KOPT-K1 (cell line): ENCODE results near the gene GGACT.
"Not testable (repeated sequence)": the region's sequence is repeated elsewhere in the genome, so short reads cannot be mapped to it uniquely, and the experiment has no call there.

Experiments
- H3K27ac ChIP-seq: fragments of 200-600 bp; sonication (generic); 2 replicates; pipeline ENCODE4 v1.5.1; 2016; ENCODE audit warnings: antibody characterized with exemption, mild to moderate bottlenecking, low read depth, low read length; ENCODE audit not compliant: poor library complexity, severe bottlenecking
- H3K36me3 ChIP-seq: fragments of 200-600 bp; sonication (generic); 2 replicates; pipeline ENCODE4 v1.5.1; 2017; ENCODE audit warnings: antibody characterized with exemption, mild to moderate bottlenecking, low read length, moderate library complexity; ENCODE audit not compliant: insufficient read depth
- H3K9me3 ChIP-seq: fragments of 200-600 bp; sonication (generic); 2 replicates; pipeline ENCODE4 v1.5.1; 2017; ENCODE audit warnings: antibody characterized with exemption, low read length, mild to moderate bottlenecking; ENCODE audit not compliant: insufficient read depth, poor library complexity, severe bottlenecking

GGACT gene

DNA sequence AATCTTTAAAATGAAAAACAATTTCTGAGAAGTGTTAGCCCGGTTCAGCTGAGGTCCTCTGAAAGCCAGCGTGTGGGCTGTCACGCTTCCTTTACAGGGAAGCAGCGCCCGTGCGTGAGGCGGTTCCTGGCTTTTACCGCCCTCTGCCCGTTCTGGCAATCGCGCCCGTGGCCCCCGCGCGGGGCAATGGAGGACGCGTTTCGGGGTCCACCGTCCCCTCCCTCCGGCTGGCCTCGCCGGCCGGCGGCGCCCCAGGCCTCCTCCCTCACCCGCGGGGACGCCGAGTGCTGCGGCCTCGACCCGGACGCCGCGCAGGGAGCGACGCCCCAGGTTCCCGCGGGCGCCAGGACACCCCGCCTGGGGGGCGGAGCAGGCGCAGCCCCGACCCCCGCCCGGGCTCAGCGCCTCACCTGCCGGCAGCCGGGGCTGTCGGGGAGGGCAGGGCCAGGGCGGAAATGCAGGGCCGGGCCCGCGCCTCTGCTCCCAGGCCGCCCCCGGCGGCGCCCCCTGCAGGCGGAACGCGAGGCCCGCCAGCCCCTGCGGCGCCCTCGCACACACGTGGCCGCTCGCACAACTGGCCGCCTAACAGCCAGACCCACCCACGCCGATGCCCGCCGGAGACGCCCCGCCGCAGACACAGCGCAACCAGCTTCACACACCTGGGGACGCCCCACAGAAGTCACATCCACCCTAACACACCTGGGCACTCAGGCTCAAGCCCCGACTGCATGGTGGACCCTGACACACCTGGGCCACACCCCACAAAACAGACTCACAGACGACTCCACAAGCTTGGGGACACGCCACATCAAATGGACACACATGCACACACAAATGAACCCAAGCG, at the start of gene GGACT:
TSS of gene GGACT (minus strand) at position 459 of the 847 bp plus-strand sequence. CDS start 56,198 bp downstream, outside the sequence.
- H3K9me3 ChIP-seq, result no peaks in the 10 kb centered on the region
- H3K27ac ChIP-seq, result peak within 1 kb of the TSS; percentile 75
- H3K36me3 ChIP-seq, result no peaks in the 10 kb centered on the region

DNA sequence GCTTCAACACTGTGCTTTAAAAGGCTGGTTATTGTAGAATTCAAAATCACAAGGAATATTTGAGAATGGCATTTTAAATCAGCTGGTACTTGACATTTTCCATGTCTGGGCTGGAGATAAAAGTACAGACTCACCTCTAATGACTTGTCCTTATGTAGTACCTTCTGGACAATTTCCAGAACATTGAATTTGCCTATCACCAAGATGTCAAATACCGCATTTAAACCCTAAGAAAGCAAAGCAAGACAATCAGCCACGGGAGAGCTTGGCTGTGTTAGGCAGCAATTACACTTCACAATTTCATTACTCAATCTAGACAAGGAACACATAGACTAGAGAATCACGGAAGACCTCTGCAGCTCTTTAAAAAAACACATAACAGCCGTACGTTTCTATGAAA, 49.2 kb upstream of the GGACT start:
- no peaks in the 10 kb centered on the region for H3K9me3 ChIP-seq
- H3K36me3 ChIP-seq, result peaks cover 97% of the 10 kb centered on the region
- no peak overlapping the region for H3K27ac ChIP-seq

GRCh38 chr13:100637380-100637779, 48.8 kb upstream of the GGACT start:
- Histone ChIP-seq H3K27ac (no peak overlapping the region), H3K36me3 (peaks cover 94% of the 10 kb centered on the region), H3K9me3 (no peaks in the 10 kb centered on the region)

GRCh38 chr13:100636441-100636840, 47.9 kb upstream of the GGACT start:
- H3K27ac ChIP-seq, result no peak overlapping the region
- H3K36me3 ChIP-seq, result peaks cover 91% of the 10 kb centered on the region
- no peaks in the 10 kb centered on the region for H3K9me3 ChIP-seq

DNA sequence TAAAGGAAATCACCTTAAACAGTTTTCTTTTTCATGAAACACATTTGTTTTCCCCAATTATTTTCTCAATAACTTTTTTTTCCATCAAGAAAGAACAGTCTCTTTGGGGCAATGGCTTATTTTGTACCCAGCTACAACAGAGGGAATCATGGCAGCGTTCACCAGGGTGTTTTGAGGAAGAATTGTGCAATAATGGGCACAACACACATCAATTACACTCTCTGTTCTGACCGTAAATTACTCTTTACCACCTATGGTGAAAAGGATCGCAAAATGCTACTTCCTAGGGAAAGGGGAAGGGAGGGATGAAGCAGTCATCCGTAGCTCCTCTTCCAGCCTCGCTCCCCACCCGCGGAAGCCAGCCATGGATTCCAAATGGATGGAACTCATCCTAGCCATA, 47.4 kb upstream of the GGACT start:
- Histone ChIP-seq H3K36me3 (peaks cover 87% of the 10 kb centered on the region), H3K9me3 (no peaks in the 10 kb centered on the region), H3K27ac (no peak overlapping the region)

DNA sequence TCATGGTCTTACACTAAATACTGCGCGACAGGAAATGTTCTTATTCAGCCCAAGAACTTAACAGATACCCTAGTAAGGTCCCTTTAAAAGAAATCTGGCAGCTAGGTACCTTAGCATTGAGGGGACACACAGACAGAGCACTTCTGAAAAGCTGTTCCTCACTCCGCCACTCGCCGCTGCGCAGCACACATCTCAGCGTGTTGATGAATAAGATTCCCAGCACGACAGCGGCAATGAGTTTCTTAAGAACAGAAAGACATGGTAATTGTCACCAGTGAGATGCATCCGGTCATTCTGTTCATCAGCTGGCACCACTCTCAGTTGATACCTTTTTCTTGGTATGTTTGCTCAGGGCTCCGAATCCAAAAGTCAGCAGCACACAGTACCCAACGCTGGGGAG, 46.1 kb upstream of the GGACT start:
- Histone ChIP-seq H3K36me3 (peaks cover 86% of the 10 kb centered on the region), H3K27ac (no peak overlapping the region), H3K9me3 (no peaks in the 10 kb centered on the region)

DNA sequence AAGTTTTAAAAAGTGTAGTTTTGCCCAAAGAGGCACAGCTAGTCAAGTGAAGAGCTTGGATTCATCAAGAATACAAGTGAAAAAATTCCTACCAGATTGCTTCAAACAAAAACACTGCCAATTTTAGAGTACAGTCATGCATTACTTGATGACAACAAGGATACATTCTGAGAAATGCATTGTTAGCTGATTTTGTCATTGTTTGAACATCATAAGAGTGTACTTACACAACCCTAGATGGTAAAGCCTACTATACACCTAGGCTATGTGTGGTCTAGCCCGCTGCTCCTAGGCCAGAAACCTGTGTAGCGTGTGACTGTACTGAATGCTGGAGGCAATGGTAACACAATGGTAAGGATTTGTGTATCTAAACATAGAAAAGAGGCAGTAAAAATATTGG, 44.9 kb upstream of the GGACT start:
- no peaks in the 10 kb centered on the region for H3K9me3 ChIP-seq

GRCh38 chr13:100630555-100630954, 42.0 kb upstream of the GGACT start:
- Histone ChIP-seq H3K9me3 (no peaks in the 10 kb centered on the region), H3K27ac (no peak overlapping the region), H3K36me3 (peaks cover 87% of the 10 kb centered on the region)

More for the DNA sequence above, 44.9 kb upstream of the GGACT start:
- H3K36me3 ChIP-seq, result peaks cover 89% of the 10 kb centered on the region
- no peak overlapping the region for H3K27ac ChIP-seq

DNA sequence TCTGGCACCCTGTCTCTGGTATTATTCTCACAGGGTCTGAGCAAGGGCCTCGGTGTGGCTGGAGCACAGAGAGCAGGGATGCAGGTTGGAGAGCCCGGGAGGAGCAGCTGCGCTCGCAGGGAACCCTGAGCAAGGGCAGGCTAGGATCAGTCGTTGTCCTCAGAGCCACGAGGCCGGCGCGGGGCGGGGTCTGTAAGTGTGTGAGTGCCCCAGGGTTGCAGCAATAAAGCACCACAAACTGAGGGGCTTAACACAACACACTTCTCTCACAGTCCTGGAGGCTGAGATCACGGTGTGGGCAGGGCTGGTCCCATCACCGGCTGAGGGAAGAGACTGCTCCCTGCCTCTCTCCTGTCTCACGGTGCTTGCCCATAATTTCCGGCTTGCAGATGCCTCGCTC, 38.5 kb upstream of the GGACT start:
- Histone ChIP-seq H3K36me3 (peaks cover 84% of the 10 kb centered on the region), H3K9me3 (no peaks in the 10 kb centered on the region), H3K27ac (no peak overlapping the region)

DNA sequence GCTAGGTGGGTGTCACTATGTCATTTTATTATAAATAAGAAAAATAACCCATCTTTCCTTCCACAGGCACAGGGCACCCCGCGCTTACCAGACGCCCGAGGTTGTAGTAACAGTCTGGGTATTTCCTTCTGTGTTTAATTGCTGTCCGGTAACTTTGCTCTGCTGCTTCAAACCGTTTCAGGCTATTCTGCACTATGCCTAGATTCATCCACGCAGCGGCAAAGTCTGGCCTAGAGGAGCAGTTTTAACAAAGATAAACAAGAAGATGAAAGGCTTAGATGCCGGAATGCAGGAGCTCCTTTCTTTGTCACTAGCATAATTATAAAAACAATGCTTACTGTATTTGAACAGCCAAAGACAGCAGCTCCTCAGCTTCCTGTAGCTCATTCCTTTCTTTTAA, 36.9 kb upstream of the GGACT start:
- Histone ChIP-seq H3K27ac (no peak overlapping the region), H3K9me3 (no peaks in the 10 kb centered on the region), H3K36me3 (peaks cover 84% of the 10 kb centered on the region)

- no peaks in the 10 kb centered on the region for H3K9me3 ChIP-seq
- H3K36me3 ChIP-seq, result peaks cover 39% of the 10 kb centered on the region
- no peak overlapping the region for H3K27ac ChIP-seq
Observed at GRCh38 chr13:100620792-100621191, 32.2 kb upstream of the GGACT start.

DNA sequence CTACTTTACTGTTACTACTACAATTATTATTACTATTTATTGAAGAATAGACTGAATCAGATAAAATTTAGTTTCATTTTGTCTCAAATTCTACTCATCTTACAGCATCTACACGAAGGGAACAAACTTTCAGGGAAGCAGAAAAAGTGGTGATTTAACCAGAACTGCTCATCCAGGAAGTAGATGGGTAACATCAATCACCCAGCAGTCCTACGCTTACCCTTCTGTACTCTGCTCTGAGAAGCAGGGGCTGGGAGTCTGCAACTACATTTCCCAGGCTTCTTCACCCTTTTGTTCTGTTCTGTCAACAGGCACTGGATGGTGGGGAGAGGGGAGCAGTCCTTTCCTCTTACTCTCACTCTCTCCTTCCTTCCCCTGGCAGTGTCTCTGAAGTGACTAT, 31.4 kb upstream of the GGACT start:
- H3K9me3 ChIP-seq, result no peaks in the 10 kb centered on the region

DNA sequence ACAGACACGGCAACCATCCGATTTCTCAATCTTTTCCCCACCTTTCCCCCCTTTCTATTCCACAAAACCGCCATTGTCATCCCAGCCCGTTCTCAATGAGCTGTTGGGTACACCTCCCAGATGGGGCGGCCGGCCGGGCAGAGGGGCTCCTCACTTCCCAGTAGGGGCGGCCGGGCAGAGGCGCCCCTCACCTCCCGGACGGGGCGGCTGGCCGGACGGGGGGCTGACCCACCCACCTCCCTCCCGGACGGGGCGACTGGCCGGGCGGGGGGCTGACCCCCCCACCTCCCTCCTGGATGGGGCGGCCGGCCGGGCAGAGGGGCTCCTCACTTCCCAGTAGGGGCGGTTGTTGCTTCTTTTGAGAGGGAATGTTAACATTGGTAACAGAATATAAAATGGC, 30.3 kb upstream of the GGACT start:
- H3K9me3 ChIP-seq, H3K27ac ChIP-seq: not testable (repeated sequence)
- peaks cover 22% of the 10 kb centered on the region; the same call in 1 of the 2 replicates for H3K36me3 ChIP-seq

More for the DNA sequence above, 31.4 kb upstream of the GGACT start:
- Histone ChIP-seq H3K27ac (no peak overlapping the region), H3K36me3 (peaks cover 30% of the 10 kb centered on the region)

GRCh38 chr13:100613031-100613430, 24.4 kb upstream of the GGACT start:
- Histone ChIP-seq H3K36me3 (peaks cover 14% of the 10 kb centered on the region), H3K27ac (no peak overlapping the region), H3K9me3 (no peaks in the 10 kb centered on the region)

GRCh38 chr13:100611678-100612492, 23.3 kb upstream of the GGACT start:
- Histone ChIP-seq H3K27ac (no peak overlapping the region), H3K9me3 (no peaks in the 10 kb centered on the region), H3K36me3 (peaks cover 15% of the 10 kb centered on the region)
